OCI-LY7 (cell line): ENCODE measurements around the gene NRCAM.

ENCODE experiments used
- EZH2phosphoT487 ChIP-seq: fragments of 200-600 bp; sonication (generic); IDR thresholded peaks from 2 replicates; pipeline ENCODE4 v1.6.1; 2018; ENCODE audit warnings: low read depth, borderline replicate concordance, mild to moderate bottlenecking, mixed run types, antibody characterized with exemption, low read length, moderate library complexity, mixed read lengths
- TF ChIP-seq, protein P1 (sequence below): fragments of 200-600 bp; sonication (generic); conservative IDR thresholded peaks from 2 replicates; pipeline ENCODE4 v1.5.1; 2014; ENCODE audit warnings: mild to moderate bottlenecking, antibody characterized with exemption, low read length, moderate library complexity, mixed read lengths

- TF ChIP-seq, protein P1, sequence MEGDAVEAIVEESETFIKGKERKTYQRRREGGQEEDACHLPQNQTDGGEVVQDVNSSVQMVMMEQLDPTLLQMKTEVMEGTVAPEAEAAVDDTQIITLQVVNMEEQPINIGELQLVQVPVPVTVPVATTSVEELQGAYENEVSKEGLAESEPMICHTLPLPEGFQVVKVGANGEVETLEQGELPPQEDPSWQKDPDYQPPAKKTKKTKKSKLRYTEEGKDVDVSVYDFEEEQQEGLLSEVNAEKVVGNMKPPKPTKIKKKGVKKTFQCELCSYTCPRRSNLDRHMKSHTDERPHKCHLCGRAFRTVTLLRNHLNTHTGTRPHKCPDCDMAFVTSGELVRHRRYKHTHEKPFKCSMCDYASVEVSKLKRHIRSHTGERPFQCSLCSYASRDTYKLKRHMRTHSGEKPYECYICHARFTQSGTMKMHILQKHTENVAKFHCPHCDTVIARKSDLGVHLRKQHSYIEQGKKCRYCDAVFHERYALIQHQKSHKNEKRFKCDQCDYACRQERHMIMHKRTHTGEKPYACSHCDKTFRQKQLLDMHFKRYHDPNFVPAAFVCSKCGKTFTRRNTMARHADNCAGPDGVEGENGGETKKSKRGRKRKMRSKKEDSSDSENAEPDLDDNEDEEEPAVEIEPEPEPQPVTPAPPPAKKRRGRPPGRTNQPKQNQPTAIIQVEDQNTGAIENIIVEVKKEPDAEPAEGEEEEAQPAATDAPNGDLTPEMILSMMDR, result no peak
- TF ChIP-seq EZH2phosphoT487, result no peak
Observed at GRCh38 chr7:108278776-108279175, 177.5 kb downstream of the NRCAM start.
